ENCODE results near the gene SEPHS2.

SEPHS2 gene

GRCh38 chr16:30418350-30419181 lies 27.1 kb downstream of the SEPHS2 start:
- Histone ChIP-seq H3K9me3 (ENCODE audit: control insufficient read depth, low read length) (no peaks in the 10 kb centered on the region), H3K9ac (ENCODE audit: low read length) (peak overlapping the region; percentile 81), H3K4me3 (ENCODE audit: low read length) (peak overlapping the region; percentile 81), H3K27me3 (replicated peaks; ENCODE audit: control insufficient read depth, insufficient read depth, low read length) (no peaks in the 10 kb centered on the region), H3K36me3 (ENCODE audit: control insufficient read depth, insufficient read depth, low read length, severe bottlenecking) (peaks cover 13% of the 10 kb centered on the region), H3K4me1 (ENCODE audit: control insufficient read depth, insufficient read depth, low read length) (peaks cover 3% of the 10 kb centered on the region)
- DNase-seq (ENCODE audit: low read depth), result no peak

DNA sequence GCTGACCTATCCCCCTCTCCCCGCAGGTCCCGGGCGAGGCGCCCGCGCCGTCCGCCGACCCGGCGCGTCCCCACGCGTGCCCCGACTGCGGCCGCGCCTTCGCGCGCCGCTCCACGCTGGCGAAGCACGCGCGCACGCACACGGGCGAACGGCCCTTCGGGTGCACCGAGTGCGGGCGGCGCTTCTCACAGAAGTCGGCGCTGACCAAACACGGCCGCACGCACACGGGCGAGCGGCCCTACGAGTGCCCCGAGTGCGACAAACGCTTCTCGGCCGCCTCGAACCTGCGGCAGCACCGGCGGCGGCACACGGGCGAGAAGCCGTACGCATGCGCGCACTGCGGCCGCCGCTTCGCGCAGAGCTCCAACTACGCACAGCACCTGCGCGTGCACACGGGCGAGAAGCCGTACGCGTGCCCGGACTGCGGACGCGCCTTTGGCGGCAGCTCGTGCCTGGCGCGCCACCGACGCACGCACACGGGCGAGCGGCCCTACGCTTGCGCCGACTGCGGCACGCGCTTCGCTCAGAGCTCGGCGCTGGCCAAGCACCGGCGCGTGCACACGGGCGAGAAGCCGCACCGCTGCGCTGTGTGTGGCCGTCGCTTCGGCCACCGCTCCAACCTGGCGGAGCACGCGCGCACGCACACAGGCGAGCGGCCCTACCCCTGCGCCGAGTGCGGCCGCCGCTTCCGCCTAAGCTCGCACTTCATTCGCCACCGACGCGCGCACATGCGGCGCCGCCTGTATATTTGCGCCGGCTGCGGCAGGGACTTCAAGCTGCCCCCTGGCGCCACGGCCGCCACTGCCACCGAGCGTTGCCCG lies 27.9 kb downstream of the SEPHS2 start:
- Histone ChIP-seq H3K4me3 (ENCODE audit: low read length) (peak overlapping the region; percentile 81), H3K9me3 (ENCODE audit: control insufficient read depth, low read length) (no peaks in the 10 kb centered on the region), H3K4me1 (ENCODE audit: control insufficient read depth, insufficient read depth, low read length) (peaks cover 3% of the 10 kb centered on the region), H3K9ac (ENCODE audit: low read length) (peak overlapping the region; percentile 81), H3K36me3 (ENCODE audit: control insufficient read depth, insufficient read depth, low read length, severe bottlenecking) (peaks cover 15% of the 10 kb centered on the region), H3K27me3 (replicated peaks; ENCODE audit: control insufficient read depth, insufficient read depth, low read length) (no peaks in the 10 kb centered on the region)
- peak; percentile 86 for DNase-seq (ENCODE audit: low read depth)

GRCh38 chr16:30416624-30417528 lies 28.8 kb downstream of the SEPHS2 start:
- Histone ChIP-seq H3K36me3 (ENCODE audit: control insufficient read depth, insufficient read depth, low read length, severe bottlenecking) (peaks cover 17% of the 10 kb centered on the region), H3K9me3 (ENCODE audit: control insufficient read depth, low read length) (no peaks in the 10 kb centered on the region)
- no peak for DNase-seq (ENCODE audit: low read depth)

GRCh38 chr16:30416047-30416603 lies 29.5 kb downstream of the SEPHS2 start:
- Histone ChIP-seq H3K4me3 (ENCODE audit: low read length) (no peak overlapping the region), H3K36me3 (ENCODE audit: control insufficient read depth, insufficient read depth, low read length, severe bottlenecking) (peaks cover 24% of the 10 kb centered on the region), H3K4me1 (ENCODE audit: control insufficient read depth, insufficient read depth, low read length) (peaks cover 3% of the 10 kb centered on the region), H3K9me3 (ENCODE audit: control insufficient read depth, low read length) (no peaks in the 10 kb centered on the region), H3K9ac (ENCODE audit: low read length) (no peak overlapping the region), H3K27me3 (replicated peaks; ENCODE audit: control insufficient read depth, insufficient read depth, low read length) (no peaks in the 10 kb centered on the region)
- DNase-seq (ENCODE audit: low read depth), result no peak

More at GRCh38 chr16:30416624-30417528, 28.8 kb downstream of the SEPHS2 start:
- H3K9ac ChIP-seq (ENCODE audit: low read length), result peak overlapping the region; percentile 81
- peak overlapping the region; percentile 81 for H3K4me3 ChIP-seq (ENCODE audit: low read length)
- no peaks in the 10 kb centered on the region for H3K27me3 ChIP-seq (replicated peaks; ENCODE audit: control insufficient read depth, insufficient read depth, low read length)
- H3K4me1 ChIP-seq (ENCODE audit: control insufficient read depth, insufficient read depth, low read length), result peaks cover 3% of the 10 kb centered on the region

GRCh38 chr16:30414159-30414558 lies 31.5 kb downstream of the SEPHS2 start:
- Histone ChIP-seq H3K4me1 (ENCODE audit: control insufficient read depth, insufficient read depth, low read length) (peaks cover 9% of the 10 kb centered on the region), H3K4me3 (ENCODE audit: low read length) (no peak overlapping the region), H3K9me3 (ENCODE audit: control insufficient read depth, low read length) (no peaks in the 10 kb centered on the region), H3K27me3 (replicated peaks; ENCODE audit: control insufficient read depth, insufficient read depth, low read length) (no peaks in the 10 kb centered on the region), H3K36me3 (ENCODE audit: control insufficient read depth, insufficient read depth, low read length, severe bottlenecking) (peaks cover 24% of the 10 kb centered on the region), H3K9ac (ENCODE audit: low read length) (no peak overlapping the region)
- DNase-seq (ENCODE audit: low read depth), result no peak

- H3K36me3 ChIP-seq (ENCODE audit: control insufficient read depth, insufficient read depth, low read length, severe bottlenecking), result peaks cover 24% of the 10 kb centered on the region
- peaks cover 18% of the 10 kb centered on the region for H3K4me1 ChIP-seq (ENCODE audit: control insufficient read depth, insufficient read depth, low read length)
- no peak overlapping the region for H3K4me3 ChIP-seq (ENCODE audit: low read length)
- no peak for DNase-seq (ENCODE audit: low read depth)
- H3K9me3 ChIP-seq (ENCODE audit: control insufficient read depth, low read length), result no peaks in the 10 kb centered on the region
- H3K27me3 ChIP-seq (replicated peaks; ENCODE audit: control insufficient read depth, insufficient read depth, low read length), result no peaks in the 10 kb centered on the region
- H3K9ac ChIP-seq (ENCODE audit: low read length), result no peak overlapping the region
Measured at GRCh38 chr16:30413112-30413806, 32.4 kb downstream of the SEPHS2 start.

DNA sequence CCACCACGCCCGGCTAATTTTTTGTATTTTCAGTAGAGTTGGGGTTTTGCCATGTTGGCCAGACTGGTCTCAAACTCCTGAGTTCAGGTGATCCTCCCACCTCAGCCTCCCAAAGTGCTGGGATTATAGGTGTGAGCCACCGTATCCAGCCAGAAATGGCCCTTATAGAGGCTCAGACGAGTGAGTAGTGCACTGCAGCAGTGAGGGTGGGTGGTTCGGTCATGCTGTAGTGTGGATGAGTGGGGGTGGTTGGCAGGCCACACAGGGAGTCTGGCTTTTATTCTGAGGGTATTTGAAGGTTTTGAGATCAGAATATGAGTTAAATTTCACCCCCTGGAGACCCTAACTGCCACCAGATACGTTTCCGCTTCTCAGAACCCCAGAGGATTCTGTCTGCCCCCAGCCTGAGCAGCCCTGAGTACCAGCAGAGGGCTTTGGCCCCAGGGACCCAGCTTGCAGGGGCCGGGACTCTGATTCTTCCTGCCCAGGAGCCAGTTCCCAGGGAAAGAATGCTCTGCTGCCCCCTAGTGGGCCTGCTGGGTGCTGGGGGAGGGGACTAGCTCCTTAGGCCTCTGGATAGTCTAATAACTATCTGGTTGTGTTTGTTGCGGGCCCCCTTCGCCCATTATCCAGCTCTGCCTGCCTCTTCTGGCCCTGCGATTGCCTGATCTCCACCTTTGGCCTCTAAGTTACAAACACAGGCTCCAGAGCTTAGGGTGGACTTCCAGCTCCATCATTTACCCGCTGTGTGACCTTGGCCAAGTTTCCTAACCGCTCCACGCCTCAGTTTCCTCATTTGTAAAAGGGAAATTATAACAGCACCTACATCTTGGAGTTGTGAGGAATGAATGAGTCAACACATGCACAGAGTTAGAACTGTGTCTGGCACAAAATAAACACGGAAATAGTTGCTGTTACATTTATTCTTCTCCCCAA lies 36.3 kb downstream of the SEPHS2 start:
- H3K9me3 ChIP-seq (ENCODE audit: control insufficient read depth, low read length), result no peaks in the 10 kb centered on the region
- peak overlapping the region; percentile 63 for H3K9ac ChIP-seq (ENCODE audit: low read length)
- DNase-seq (ENCODE audit: low read depth), result peak; percentile 95
- H3K4me3 ChIP-seq (ENCODE audit: low read length), result peak overlapping the region; percentile 48
- H3K4me1 ChIP-seq (ENCODE audit: control insufficient read depth, insufficient read depth, low read length), result peaks cover 23% of the 10 kb centered on the region
- H3K36me3 ChIP-seq (ENCODE audit: control insufficient read depth, insufficient read depth, low read length, severe bottlenecking), result peaks cover 24% of the 10 kb centered on the region
- no peaks in the 10 kb centered on the region for H3K27me3 ChIP-seq (replicated peaks; ENCODE audit: control insufficient read depth, insufficient read depth, low read length)

DNA sequence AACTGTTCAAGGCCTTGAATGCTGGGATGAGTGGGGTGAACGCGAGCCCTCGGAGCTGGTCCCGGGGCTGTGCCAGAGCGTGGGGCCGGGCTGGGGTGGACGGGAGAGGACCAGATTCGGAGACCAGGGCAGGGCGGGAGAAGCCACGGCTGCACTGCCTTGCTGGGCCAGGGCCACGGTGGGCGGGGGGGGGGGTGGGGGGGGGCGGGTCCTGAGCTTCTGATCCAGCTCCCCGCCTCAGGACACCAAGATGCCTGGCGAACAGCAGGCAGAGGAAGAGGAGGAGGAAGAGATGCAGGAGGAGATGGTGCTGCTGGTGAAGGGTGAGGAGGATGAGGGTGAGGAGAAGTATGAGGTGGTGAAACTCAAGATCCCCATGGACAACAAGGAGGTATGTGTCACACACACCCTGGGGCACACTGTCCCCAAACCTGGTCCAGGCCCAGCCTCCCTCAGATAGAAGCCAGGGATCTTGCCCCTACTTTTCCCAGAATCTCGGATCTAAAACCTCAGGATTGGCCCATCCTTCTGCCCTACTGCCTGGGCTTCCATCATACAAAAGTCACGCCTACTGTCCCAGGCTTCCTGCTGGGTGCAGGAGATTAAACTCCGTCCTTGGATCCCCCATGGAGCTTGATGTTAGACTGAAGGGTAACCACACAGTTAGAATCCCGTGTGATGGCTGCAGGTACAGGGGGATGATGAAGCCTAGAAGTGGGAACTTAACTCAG lies 37.7 kb downstream of the SEPHS2 start:
- Histone ChIP-seq H3K27me3 (replicated peaks; ENCODE audit: control insufficient read depth, insufficient read depth, low read length) (no peaks in the 10 kb centered on the region), H3K4me1 (ENCODE audit: control insufficient read depth, insufficient read depth, low read length) (peaks cover 23% of the 10 kb centered on the region), H3K4me3 (ENCODE audit: low read length) (peak overlapping the region; percentile 88), H3K9me3 (ENCODE audit: control insufficient read depth, low read length) (no peaks in the 10 kb centered on the region), H3K36me3 (ENCODE audit: control insufficient read depth, insufficient read depth, low read length, severe bottlenecking) (peaks cover 11% of the 10 kb centered on the region), H3K9ac (ENCODE audit: low read length) (peak overlapping the region; percentile 95)
- DNase-seq (ENCODE audit: low read depth), result peak; percentile 70

- H3K4me1 ChIP-seq (ENCODE audit: control insufficient read depth, insufficient read depth, low read length), result peaks cover 23% of the 10 kb centered on the region
- peak within 1 kb of the TSS; percentile 88 for H3K4me3 ChIP-seq (ENCODE audit: low read length)
- H3K9ac ChIP-seq (ENCODE audit: low read length), result peak within 1 kb of the TSS; percentile 95
- no peaks in the 10 kb centered on the region for H3K27me3 ChIP-seq (replicated peaks; ENCODE audit: control insufficient read depth, insufficient read depth, low read length)
- H3K9me3 ChIP-seq (ENCODE audit: control insufficient read depth, low read length), result no peaks in the 10 kb centered on the region
- DNase-seq (ENCODE audit: low read depth), result peak; percentile 97
- H3K36me3 ChIP-seq (ENCODE audit: control insufficient read depth, insufficient read depth, low read length, severe bottlenecking), result peaks cover 10% of the 10 kb centered on the region
Measured at GRCh38 chr16:30407102-30407803, 38.4 kb downstream of the SEPHS2 start, which contains the start of gene ZNF771. Gene ZNF771, plus strand, starts transcription at chr16:30407606. Its CDS starts 448 bp downstream, at chr16:30408054.
